Glutamatergic neuron (in vitro differentiated cells): ENCODE measurements around the gene HOXD13. TPM values are rescaled to one million over a fixed set of nuclear protein-coding genes. Genes with fewer than 3 reads are reported as not detected.

ENCODE experiments used
- DNase-seq: peaks from one replicate; pipeline ENCODE4 v3.0.0; 2022
- H3K27ac Mint-ChIP-seq: one replicate; pipeline ENCODE4 v1.8.0; 2020; ENCODE audit warnings: mild to moderate bottlenecking, mixed read lengths, inconsistent platforms; ENCODE audit not compliant: unreplicated experiment
- H3K27me3 Mint-ChIP-seq: one replicate; pipeline ENCODE4 v1.8.0; 2020; ENCODE audit warnings: mild to moderate bottlenecking, moderate library complexity, mixed read lengths, inconsistent platforms; ENCODE audit not compliant: unreplicated experiment
- H3K36me3 Mint-ChIP-seq: one replicate; pipeline ENCODE4 v1.8.0; 2020; ENCODE audit warnings: mild to moderate bottlenecking, mixed read lengths, inconsistent platforms; ENCODE audit not compliant: unreplicated experiment
- H3K4me1 Mint-ChIP-seq: one replicate; pipeline ENCODE4 v1.8.0; 2020; ENCODE audit warnings: mild to moderate bottlenecking, low read depth, mixed read lengths, inconsistent platforms; ENCODE audit not compliant: unreplicated experiment
- H3K4me3 Mint-ChIP-seq: one replicate; pipeline ENCODE4 v1.8.0; 2020; ENCODE audit warnings: mild to moderate bottlenecking, mixed read lengths, inconsistent platforms; ENCODE audit not compliant: unreplicated experiment
- H3K9me3 Mint-ChIP-seq: one replicate; pipeline ENCODE4 v1.8.0; 2020; ENCODE audit warnings: mild to moderate bottlenecking, moderate library complexity, mixed read lengths, inconsistent platforms; ENCODE audit not compliant: unreplicated experiment
- total RNA-seq: library from RNA; stranded (reverse); fragmentation: NEBNext Ultra II Directional; extraction: Animal tissue kit (Norgen Biotek cat#: 25700); gene quantifications from one replicate; pipeline ENCODE4 v1.2.1, GENCODE V29; 2021; ENCODE audit not compliant: unreplicated experiment
- TF ChIP-seq, protein P1 (sequence below): fragments of 200-600 bp; sonication (generic); IDR thresholded peaks from one replicate; pipeline ENCODE4 v1.5.0; 2021; ENCODE audit not compliant: partially characterized antibody, unreplicated experiment

The HOXD13 gene
- total RNA-seq, 1 donor from 2014 or later: 0.17 TPM

GRCh38 chr2:176106581-176107539 is 14.3 kb downstream of the HOXD13 start, which contains the start of gene HOXD11:
TSS of gene HOXD11 (plus strand) at chr2:176107280. CDS start at chr2:176107356, 76 bp downstream.
- peak; percentile 57 for DNase-seq
- H3K9me3 Mint-ChIP-seq: peaks cover 10% of the 10 kb centered on the region
- H3K4me1 Mint-ChIP-seq: peaks cover 3% of the 10 kb centered on the region
- peaks cover 55% of the 10 kb centered on the region for H3K27me3 Mint-ChIP-seq
- peak within 1 kb of the TSS; percentile 76 for H3K4me3 Mint-ChIP-seq
- TF ChIP-seq, protein P1, sequence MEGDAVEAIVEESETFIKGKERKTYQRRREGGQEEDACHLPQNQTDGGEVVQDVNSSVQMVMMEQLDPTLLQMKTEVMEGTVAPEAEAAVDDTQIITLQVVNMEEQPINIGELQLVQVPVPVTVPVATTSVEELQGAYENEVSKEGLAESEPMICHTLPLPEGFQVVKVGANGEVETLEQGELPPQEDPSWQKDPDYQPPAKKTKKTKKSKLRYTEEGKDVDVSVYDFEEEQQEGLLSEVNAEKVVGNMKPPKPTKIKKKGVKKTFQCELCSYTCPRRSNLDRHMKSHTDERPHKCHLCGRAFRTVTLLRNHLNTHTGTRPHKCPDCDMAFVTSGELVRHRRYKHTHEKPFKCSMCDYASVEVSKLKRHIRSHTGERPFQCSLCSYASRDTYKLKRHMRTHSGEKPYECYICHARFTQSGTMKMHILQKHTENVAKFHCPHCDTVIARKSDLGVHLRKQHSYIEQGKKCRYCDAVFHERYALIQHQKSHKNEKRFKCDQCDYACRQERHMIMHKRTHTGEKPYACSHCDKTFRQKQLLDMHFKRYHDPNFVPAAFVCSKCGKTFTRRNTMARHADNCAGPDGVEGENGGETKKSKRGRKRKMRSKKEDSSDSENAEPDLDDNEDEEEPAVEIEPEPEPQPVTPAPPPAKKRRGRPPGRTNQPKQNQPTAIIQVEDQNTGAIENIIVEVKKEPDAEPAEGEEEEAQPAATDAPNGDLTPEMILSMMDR: no peak
- H3K27ac Mint-ChIP-seq: no peak within 1 kb of the TSS
- H3K36me3 Mint-ChIP-seq: no peaks in the 10 kb centered on the region

DNA sequence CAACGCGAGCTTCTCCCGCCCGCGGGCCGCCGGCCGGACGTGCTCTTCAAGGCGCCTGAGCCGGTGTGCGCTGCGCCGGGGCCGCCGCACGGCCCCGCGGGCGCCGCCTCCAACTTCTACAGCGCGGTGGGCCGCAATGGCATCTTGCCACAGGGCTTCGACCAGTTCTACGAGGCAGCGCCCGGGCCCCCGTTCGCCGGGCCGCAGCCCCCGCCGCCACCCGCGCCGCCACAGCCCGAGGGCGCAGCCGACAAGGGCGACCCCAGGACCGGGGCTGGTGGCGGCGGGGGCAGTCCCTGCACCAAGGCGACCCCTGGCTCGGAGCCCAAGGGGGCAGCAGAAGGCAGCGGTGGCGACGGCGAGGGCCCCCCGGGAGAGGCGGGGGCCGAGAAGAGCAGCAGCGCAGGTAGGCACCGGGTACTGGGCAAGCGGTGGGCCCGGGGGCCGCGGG is 15.2 kb downstream of the HOXD13 start:
- DNase-seq: no peak
- peaks cover 47% of the 10 kb centered on the region for H3K27me3 Mint-ChIP-seq
- H3K9me3 Mint-ChIP-seq: peaks cover 10% of the 10 kb centered on the region
- H3K4me1 Mint-ChIP-seq: peaks cover 3% of the 10 kb centered on the region
- no peak overlapping the region for H3K4me3 Mint-ChIP-seq
- TF ChIP-seq, protein P1: no peak
- no peaks in the 10 kb centered on the region for H3K36me3 Mint-ChIP-seq
- no peak overlapping the region for H3K27ac Mint-ChIP-seq

- peaks cover 8% of the 10 kb centered on the region for H3K9me3 Mint-ChIP-seq
- H3K36me3 Mint-ChIP-seq: peaks cover 4% of the 10 kb centered on the region
- peaks cover 47% of the 10 kb centered on the region for H3K27me3 Mint-ChIP-seq
- peak overlapping the region; percentile 56 for H3K4me3 Mint-ChIP-seq
- H3K4me1 Mint-ChIP-seq: peaks cover 3% of the 10 kb centered on the region
- TF ChIP-seq, protein P1: peak; percentile 22
- no peak overlapping the region for H3K27ac Mint-ChIP-seq
- DNase-seq: no peak
These were observed 16.8 kb downstream of the HOXD13 start for GRCh38 chr2:176109192-176109901.

GRCh38 chr2:176109946-176110345 is 17.4 kb downstream of the HOXD13 start:
- peaks cover 8% of the 10 kb centered on the region for H3K9me3 Mint-ChIP-seq
- peaks cover 4% of the 10 kb centered on the region for H3K36me3 Mint-ChIP-seq
- no peak for DNase-seq
- TF ChIP-seq, protein P1: no peak
- no peak overlapping the region for H3K4me3 Mint-ChIP-seq
- H3K27me3 Mint-ChIP-seq: peaks cover 45% of the 10 kb centered on the region
- H3K4me1 Mint-ChIP-seq: peaks cover 3% of the 10 kb centered on the region
- H3K27ac Mint-ChIP-seq: no peak overlapping the region
